Upper lobe of left lung (tissue), 4 donors: ENCODE measurements around the gene ATXN1.

Experiments used
- EP300 ChIP-seq, 4 donors: sonication (generic); formaldehyde crosslinking; IDR thresholded peaks; one replicate each; pipeline ENCODE4 v1.5.1; 2017; ENCODE audit warnings: antibody characterized with exemption in 4 of 4, control low read depth in 2 of 4
- POLR2A ChIP-seq, 4 donors: fragments of 450-650 bp; IDR thresholded peaks; one replicate each; pipeline ENCODE4 v1.5.1; 2016 to 2017; ENCODE audit warnings: antibody characterized with exemption in 4 of 4, mild to moderate bottlenecking in 2 of 4
- POLR2AphosphoS5 ChIP-seq, 2 donors: sonication (generic); formaldehyde crosslinking; IDR thresholded peaks; one replicate each; pipeline ENCODE4 v1.5.1; 2017; ENCODE audit warnings: antibody characterized with exemption in 2 of 2
- TF ChIP-seq, protein P1 (sequence below), 6 experiments: fragments of 450-650 bp in 4 of 6; fragments of 200-600 bp in 2 of 6; sonication (generic) in 2 of 6; IDR thresholded peaks; one replicate each; pipeline ENCODE4 v1.5.1; 2016 to 2019; ENCODE audit warnings: antibody characterized with exemption in 6 of 6

- TF ChIP-seq, protein P1, sequence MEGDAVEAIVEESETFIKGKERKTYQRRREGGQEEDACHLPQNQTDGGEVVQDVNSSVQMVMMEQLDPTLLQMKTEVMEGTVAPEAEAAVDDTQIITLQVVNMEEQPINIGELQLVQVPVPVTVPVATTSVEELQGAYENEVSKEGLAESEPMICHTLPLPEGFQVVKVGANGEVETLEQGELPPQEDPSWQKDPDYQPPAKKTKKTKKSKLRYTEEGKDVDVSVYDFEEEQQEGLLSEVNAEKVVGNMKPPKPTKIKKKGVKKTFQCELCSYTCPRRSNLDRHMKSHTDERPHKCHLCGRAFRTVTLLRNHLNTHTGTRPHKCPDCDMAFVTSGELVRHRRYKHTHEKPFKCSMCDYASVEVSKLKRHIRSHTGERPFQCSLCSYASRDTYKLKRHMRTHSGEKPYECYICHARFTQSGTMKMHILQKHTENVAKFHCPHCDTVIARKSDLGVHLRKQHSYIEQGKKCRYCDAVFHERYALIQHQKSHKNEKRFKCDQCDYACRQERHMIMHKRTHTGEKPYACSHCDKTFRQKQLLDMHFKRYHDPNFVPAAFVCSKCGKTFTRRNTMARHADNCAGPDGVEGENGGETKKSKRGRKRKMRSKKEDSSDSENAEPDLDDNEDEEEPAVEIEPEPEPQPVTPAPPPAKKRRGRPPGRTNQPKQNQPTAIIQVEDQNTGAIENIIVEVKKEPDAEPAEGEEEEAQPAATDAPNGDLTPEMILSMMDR (IDR thresholded peaks at IDR 0.05), result peak in 2 of 6 experiments; percentile 11 to 20
- TF ChIP-seq POLR2A (IDR thresholded peaks at IDR 0.05), result no peak
- peak; percentile 20 to 29 for TF ChIP-seq POLR2AphosphoS5 (IDR thresholded peaks at IDR 0.05)
- no peak for TF ChIP-seq EP300 (IDR thresholded peaks at IDR 0.05)
Measured at GRCh38 chr6:16338577-16339264, 422.5 kb downstream of the ATXN1 start.
